ENCODE data around the gene CNTFR.
A peak's percentile ranks its signal among the peaks of the same experiment; 100 is the strongest.

CNTFR gene

DNA sequence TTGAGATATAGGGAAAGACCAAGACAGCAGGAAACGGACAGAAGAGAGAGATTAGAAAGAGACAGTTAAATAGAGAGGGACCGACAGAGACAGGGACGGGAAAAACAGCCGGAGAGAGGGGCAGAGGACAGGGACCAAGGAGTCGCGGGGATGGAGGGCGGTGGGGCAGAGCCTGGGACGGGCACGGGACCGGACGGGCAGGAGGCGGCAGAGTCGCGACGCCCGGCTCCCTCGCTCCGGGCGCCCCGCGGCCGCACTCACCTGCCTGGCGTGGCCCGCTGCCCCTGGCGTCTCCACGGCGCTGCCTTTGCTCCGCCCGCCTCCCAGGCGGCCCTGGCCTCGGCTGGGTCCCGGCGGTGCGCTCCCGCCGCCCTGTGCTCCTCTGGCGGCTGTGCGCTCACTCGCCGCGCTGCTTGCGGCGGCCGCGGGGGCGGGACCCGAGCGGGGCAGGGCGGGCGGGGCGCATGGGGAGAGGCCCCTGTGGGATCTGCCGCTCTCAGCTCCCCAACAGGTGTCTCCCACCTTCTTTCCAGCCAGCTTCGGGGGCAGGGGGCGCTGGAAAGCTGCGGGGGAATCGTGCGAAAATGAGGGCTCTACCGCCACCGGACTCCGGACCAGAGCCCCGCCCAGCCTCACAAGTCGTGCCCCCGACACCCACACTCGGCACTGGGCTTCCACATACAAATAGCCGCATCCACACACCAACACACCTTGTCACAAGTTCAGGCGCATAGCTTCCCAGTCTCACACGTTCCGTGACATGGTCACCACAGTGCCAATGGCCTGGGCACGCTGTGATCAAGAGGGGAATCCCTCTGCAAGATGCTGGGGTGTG lies 39.3 kb upstream of the CNTFR start, which contains the start of gene ARID3C:
TSS of gene ARID3C (minus strand) at position 411 of the 835 bp plus-strand sequence. CDS start 1,052 bp downstream, outside the sequence.
- ChIA-PET POLR2A (interaction anchor here (0.6 to 1.1 kb wide), 2 partner anchors 8 to 211 kb away, joined by 3 read pairs; partner anchors contain the start of gene DCTN3), CTCF (no interaction called here)
- peak; percentile 58 for DNase-seq (ENCODE audit: extremely low spot score)
- TF ChIP-seq CTBP1 (IDR thresholded peaks at IDR 0.05; ENCODE audit: borderline replicate concordance) = no peak
- TF ChIP-seq FOXM1 (IDR thresholded peaks at IDR 0.05; ENCODE audit: borderline replicate concordance) = no peak
- TF ChIP-seq, protein P1, sequence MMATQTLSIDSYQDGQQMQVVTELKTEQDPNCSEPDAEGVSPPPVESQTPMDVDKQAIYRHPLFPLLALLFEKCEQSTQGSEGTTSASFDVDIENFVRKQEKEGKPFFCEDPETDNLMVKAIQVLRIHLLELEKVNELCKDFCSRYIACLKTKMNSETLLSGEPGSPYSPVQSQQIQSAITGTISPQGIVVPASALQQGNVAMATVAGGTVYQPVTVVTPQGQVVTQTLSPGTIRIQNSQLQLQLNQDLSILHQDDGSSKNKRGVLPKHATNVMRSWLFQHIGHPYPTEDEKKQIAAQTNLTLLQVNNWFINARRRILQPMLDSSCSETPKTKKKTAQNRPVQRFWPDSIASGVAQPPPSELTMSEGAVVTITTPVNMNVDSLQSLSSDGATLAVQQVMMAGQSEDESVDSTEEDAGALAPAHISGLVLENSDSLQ (IDR thresholded peaks at IDR 0.05) = no peak
- TF ChIP-seq ELF4 (IDR thresholded peaks at IDR 0.05) = no peak
- TF ChIP-seq HDGF (IDR thresholded peaks at IDR 0.05; ENCODE audit: borderline replicate concordance) = no peak
- no peak for TF ChIP-seq FOXK2 (IDR thresholded peaks at IDR 0.05)
- no peak for TF ChIP-seq FOXA1 (IDR thresholded peaks at IDR 0.05)
- no peak for TF ChIP-seq LEF1 (IDR thresholded peaks at IDR 0.05; ENCODE audit: borderline replicate concordance)
- no peak for TF ChIP-seq ZNF384 (IDR thresholded peaks at IDR 0.05)
- TF ChIP-seq SP1 (IDR thresholded peaks at IDR 0.05) = no peak
- no peak for TF ChIP-seq BHLHE40 (IDR thresholded peaks at IDR 0.05; ENCODE audit: borderline replicate concordance)

DNA sequence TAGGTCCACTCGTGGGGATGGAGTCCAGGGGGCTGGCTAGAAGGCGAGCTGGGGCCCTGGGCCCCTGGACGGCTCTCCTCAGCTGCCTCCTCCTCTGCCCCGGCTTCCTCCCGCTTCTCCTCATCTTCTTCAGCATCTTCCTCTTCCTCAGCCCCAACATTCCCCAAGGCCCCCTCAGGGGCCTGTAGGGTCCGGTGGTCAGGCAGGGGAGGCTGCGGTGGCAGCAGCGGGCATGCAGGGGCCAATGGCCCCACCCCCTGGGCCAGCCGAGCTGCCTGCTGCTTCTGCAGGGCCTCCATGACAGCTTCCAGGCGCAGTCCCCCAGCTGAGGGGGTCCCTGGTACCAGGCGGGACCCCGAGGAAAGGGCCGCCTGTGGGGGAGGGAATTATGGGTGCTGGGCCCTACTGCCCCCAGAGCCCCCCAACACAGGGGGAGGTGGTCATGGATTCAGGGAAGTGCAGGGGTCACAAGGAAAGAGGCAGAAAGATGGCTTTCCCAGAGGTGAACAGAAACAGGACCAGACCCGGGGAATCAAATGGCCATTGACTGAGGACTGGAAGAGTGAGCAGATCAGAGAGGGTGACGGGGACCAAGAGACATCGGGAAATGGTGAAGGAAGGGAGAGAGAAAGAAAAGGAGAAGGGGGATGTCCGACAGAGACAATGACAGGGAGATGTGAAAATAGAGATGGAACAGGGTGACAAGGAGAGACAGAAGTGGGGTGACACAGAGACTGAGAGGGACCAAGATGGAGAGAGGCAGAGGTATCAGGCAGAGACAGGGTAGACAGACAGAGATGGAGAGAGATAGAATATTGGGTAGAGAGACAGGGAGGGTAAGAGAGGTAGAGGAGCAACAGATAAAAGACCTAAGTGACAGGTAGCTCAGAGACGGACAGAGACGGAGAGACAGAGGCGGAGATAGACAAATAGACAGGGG lies 38.5 kb upstream of the CNTFR start:
- ChIA-PET POLR2A (interaction anchor here (1.1 kb wide), 1 partner anchor 7 kb away, joined by 3 read pairs; the partner anchor contains the start of gene DCTN3), CTCF (no interaction called here)
- no peak for TF ChIP-seq ELF4 (IDR thresholded peaks at IDR 0.05)
- no peak for TF ChIP-seq FOXK2 (IDR thresholded peaks at IDR 0.05)
- no peak for TF ChIP-seq FOXM1 (IDR thresholded peaks at IDR 0.05; ENCODE audit: borderline replicate concordance)
- no peak for TF ChIP-seq ARNT (IDR thresholded peaks at IDR 0.05)
- no peak for TF ChIP-seq LEF1 (IDR thresholded peaks at IDR 0.05; ENCODE audit: borderline replicate concordance)
- no peak for TF ChIP-seq HDGF (IDR thresholded peaks at IDR 0.05; ENCODE audit: borderline replicate concordance)
- no peak for TF ChIP-seq NFRKB (IDR thresholded peaks at IDR 0.05)
- TF ChIP-seq BHLHE40 (IDR thresholded peaks at IDR 0.05; ENCODE audit: borderline replicate concordance) = no peak
- TF ChIP-seq ZNF384 (IDR thresholded peaks at IDR 0.05) = no peak
- TF ChIP-seq, protein P1 (IDR thresholded peaks at IDR 0.05) = no peak
- DNase-seq (ENCODE audit: extremely low spot score) = no peak

DNA sequence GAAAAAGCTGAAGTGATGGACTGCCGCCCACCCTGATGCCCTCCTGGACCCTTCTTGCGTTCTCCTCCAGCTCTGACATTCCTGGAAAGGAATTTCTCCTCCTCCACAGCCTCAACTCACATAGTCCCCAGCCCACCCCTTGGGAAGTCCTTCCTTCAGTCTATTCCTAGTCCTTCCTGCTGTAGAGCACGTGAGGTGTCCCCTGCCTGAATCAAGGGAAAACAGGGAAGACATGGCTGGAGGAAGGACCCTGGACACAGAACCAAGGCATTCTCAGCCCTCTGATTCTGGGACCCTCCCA lies 35.6 kb upstream of the CNTFR start:
- ChIA-PET CTCF (no interaction called here), POLR2A (no interaction called here)
- TF ChIP-seq FOXK2 (IDR thresholded peaks at IDR 0.05) = no peak
- no peak for TF ChIP-seq FOXM1 (IDR thresholded peaks at IDR 0.05; ENCODE audit: borderline replicate concordance)
- no peak for TF ChIP-seq ARNT (IDR thresholded peaks at IDR 0.05)
- TF ChIP-seq, protein P1 (IDR thresholded peaks at IDR 0.05) = no peak
- TF ChIP-seq ZNF384 (IDR thresholded peaks at IDR 0.05) = no peak
- no peak for TF ChIP-seq BHLHE40 (IDR thresholded peaks at IDR 0.05; ENCODE audit: borderline replicate concordance)
- no peak for TF ChIP-seq LEF1 (IDR thresholded peaks at IDR 0.05; ENCODE audit: borderline replicate concordance)
- no peak for TF ChIP-seq TARDBP (IDR thresholded peaks at IDR 0.05)
- TF ChIP-seq HDGF (IDR thresholded peaks at IDR 0.05; ENCODE audit: borderline replicate concordance) = no peak
- no peak for TF ChIP-seq ELF4 (IDR thresholded peaks at IDR 0.05)
- TF ChIP-seq CTBP1 (IDR thresholded peaks at IDR 0.05; ENCODE audit: borderline replicate concordance) = no peak
- TF ChIP-seq FOXA1 (IDR thresholded peaks at IDR 0.05) = no peak
- TF ChIP-seq NFRKB (IDR thresholded peaks at IDR 0.05) = no peak
- no peak for TF ChIP-seq SUZ12 (IDR thresholded peaks at IDR 0.05)
- DNase-seq (ENCODE audit: extremely low spot score) = no peak

DNA sequence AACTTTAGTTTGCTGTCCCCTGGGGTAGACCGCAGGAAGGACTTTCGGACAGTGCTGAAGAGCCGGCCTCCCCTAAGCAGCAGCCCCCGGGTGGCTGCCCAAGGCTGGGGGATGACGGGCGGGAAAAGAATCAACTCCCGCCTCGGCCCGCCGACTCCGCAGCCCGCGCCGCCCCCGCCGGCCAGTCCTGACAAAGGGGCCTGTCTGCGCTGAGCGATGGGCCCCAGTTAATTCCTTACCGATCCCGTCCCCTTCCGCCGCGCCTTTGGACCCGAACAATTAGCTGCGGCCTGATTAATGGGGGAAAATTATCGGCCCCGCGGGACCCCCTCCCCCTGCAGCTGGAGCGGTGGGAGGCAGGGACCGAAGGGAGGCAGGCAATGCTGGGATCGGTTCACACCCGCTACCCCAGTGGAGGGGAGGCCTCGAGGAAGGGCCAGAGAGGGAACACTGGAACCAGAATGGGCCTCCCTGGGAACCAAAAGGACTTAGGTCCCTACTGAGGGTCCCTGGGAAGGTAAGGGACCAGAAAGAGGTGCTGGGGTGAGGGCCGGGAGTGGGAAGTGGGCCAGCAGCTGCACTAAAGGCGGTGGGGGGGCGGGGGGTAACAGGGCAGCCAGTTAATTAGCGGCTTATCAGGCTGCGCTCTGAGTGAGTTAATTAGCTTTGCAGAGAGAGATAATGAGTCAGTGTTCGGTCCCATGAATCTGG lies 35.1 kb upstream of the CNTFR start:
- POLR2A ChIA-PET = no interaction called here
- CTCF ChIA-PET = no interaction called here

More for the DNA sequence above, 35.1 kb upstream of the CNTFR start:
- no peak for TF ChIP-seq ELF4 (IDR thresholded peaks at IDR 0.05)
- TF ChIP-seq ARNT (IDR thresholded peaks at IDR 0.05) = no peak
- TF ChIP-seq FOXM1 (IDR thresholded peaks at IDR 0.05; ENCODE audit: borderline replicate concordance) = no peak
- TF ChIP-seq FOXA1 (IDR thresholded peaks at IDR 0.05) = no peak
- TF ChIP-seq LEF1 (IDR thresholded peaks at IDR 0.05; ENCODE audit: borderline replicate concordance) = no peak
- no peak for TF ChIP-seq FOXK2 (IDR thresholded peaks at IDR 0.05)
- TF ChIP-seq BHLHE40 (IDR thresholded peaks at IDR 0.05; ENCODE audit: borderline replicate concordance) = no peak
- no peak for TF ChIP-seq TARDBP (IDR thresholded peaks at IDR 0.05)
- TF ChIP-seq ZNF384 (IDR thresholded peaks at IDR 0.05) = no peak
- TF ChIP-seq CTBP1 (IDR thresholded peaks at IDR 0.05; ENCODE audit: borderline replicate concordance) = no peak
- TF ChIP-seq SUZ12 (IDR thresholded peaks at IDR 0.05) = no peak
- TF ChIP-seq, protein P1 (IDR thresholded peaks at IDR 0.05) = no peak
- no peak for TF ChIP-seq L3MBTL2 (conservative IDR thresholded peaks at IDR 0.05)
- no peak for TF ChIP-seq SP1 (IDR thresholded peaks at IDR 0.05)
- TF ChIP-seq HDGF (IDR thresholded peaks at IDR 0.05; ENCODE audit: borderline replicate concordance) = no peak
- no peak for TF ChIP-seq NFRKB (IDR thresholded peaks at IDR 0.05)
- no peak for DNase-seq (ENCODE audit: extremely low spot score)
